HEK293T (cell line): Measurements from ENCODE around the gene COL9A3.

Experiments
- CTBP1 ChIP-seq: fragments of 450-650 bp; IDR thresholded peaks from 2 replicates; pipeline ENCODE4 v1.6.1; 2016; ENCODE audit warnings: borderline replicate concordance
- ELF4 ChIP-seq: fragments of 450-650 bp; IDR thresholded peaks from 2 replicates; pipeline ENCODE4 v1.6.1; 2017; ENCODE audit warnings: antibody characterized with exemption
- FOXA1 ChIP-seq: fragments of 450-650 bp; IDR thresholded peaks from 2 replicates; pipeline ENCODE4 v1.6.1; 2016; ENCODE audit warnings: mild to moderate bottlenecking
- FOXM1 ChIP-seq: fragments of 450-650 bp; IDR thresholded peaks from 2 replicates; pipeline ENCODE4 v1.6.1; 2017; ENCODE audit warnings: mild to moderate bottlenecking, borderline replicate concordance
- SP1 ChIP-seq: fragments of 450-650 bp; IDR thresholded peaks from 2 replicates; pipeline ENCODE4 v1.6.1; 2017
- ZNF384 ChIP-seq: fragments of 450-650 bp; IDR thresholded peaks from 2 replicates; pipeline ENCODE4 v1.6.1; 2016

GRCh38 chr20:62813588-62813987, 3.3 kb upstream of the COL9A3 start:
- TF ChIP-seq ELF4 (no peak), SP1 (no peak), CTBP1 (no peak), ZNF384 (no peak), FOXA1 (no peak), FOXM1 (no peak)
